Neural cell (in vitro differentiated cells): ENCODE data around the gene LIF.

Experiments used
- CTCF ChIP-seq: fragments of 450-650 bp; IDR thresholded peaks from 2 replicates; pipeline ENCODE4 v1.5.1; 2014; ENCODE audit warnings: antibody characterized with exemption, mild to moderate bottlenecking, moderate library complexity; ENCODE audit not compliant: poor library complexity, severe bottlenecking
- EZH2 ChIP-seq: fragments of 200-600, 300-800 bp; shearing (Covaris generic), sonication (generic); IDR thresholded peaks from 2 replicates; pipeline ENCODE4 v1.6.1; 2014; ENCODE audit warnings: antibody characterized with exemption, low read length, borderline replicate concordance, mild to moderate bottlenecking; ENCODE audit not compliant: insufficient read depth, poor library complexity, severe bottlenecking
- POLR2AphosphoS5 ChIP-seq: IDR thresholded peaks from 2 replicates; pipeline ENCODE4 v1.6.1; 2012
- SMC3 ChIP-seq: fragments of 450-650 bp; conservative IDR thresholded peaks from 2 replicates; pipeline ENCODE4 v1.6.1; 2014; ENCODE audit warnings: antibody characterized with exemption, mild to moderate bottlenecking, moderate library complexity; ENCODE audit not compliant: poor library complexity

- no peak for TF ChIP-seq CTCF
- no peak for TF ChIP-seq POLR2AphosphoS5
- TF ChIP-seq SMC3 = no peak
- TF ChIP-seq EZH2 = no peak
These were observed 43.9 kb upstream of the LIF start for GRCh38 chr22:30290342-30291057.
